Stomach (tissue), 4 donors: Measurements from ENCODE around the gene HBE1.

ENCODE experiments used
- CTCF ChIP-seq, 7 experiments: fragments of 450-650 bp in 4 of 7; fragments of 200-600 bp in 3 of 7; sonication (generic) in 3 of 7; IDR thresholded peaks; one replicate each; pipeline ENCODE4 v1.5.1; 2016 to 2019; ENCODE audit warnings: antibody characterized with exemption in 7 of 7, control low read depth in 2 of 7, mild to moderate bottlenecking in 1 of 7
- EP300 ChIP-seq: sonication (generic); formaldehyde crosslinking; IDR thresholded peaks from one replicate; pipeline ENCODE4 v1.6.1; 2017; ENCODE audit warnings: antibody characterized with exemption
- POLR2A ChIP-seq, 4 donors: fragments of 450-650 bp; IDR thresholded peaks; one replicate each; pipeline ENCODE4 v1.6.1; 2016; ENCODE audit warnings: antibody characterized with exemption in 4 of 4, control low read depth in 2 of 4, mild to moderate bottlenecking in 1 of 4, moderate library complexity in 1 of 4

GRCh38 chr11:5291207-5291838, 21.6 kb upstream of the HBE1 start:
- TF ChIP-seq POLR2A (IDR thresholded peaks at IDR 0.05) (no peak), CTCF (IDR thresholded peaks at IDR 0.05) (peak in 3 of 7 experiments; percentile 9 to 16 (median 11)), EP300 (no peak)
